ENCODE results near the gene GSTM1. TPM values are rescaled to one million over a fixed set of nuclear protein-coding genes. Genes with fewer than 3 reads are reported as not detected.

Gene GSTM1
- total RNA-seq, 1 donor from 2014 or later: 17.8 TPM

- DNase-seq (ENCODE audit: low spot score): peak; percentile 64
- TF ChIP-seq, protein P1, sequence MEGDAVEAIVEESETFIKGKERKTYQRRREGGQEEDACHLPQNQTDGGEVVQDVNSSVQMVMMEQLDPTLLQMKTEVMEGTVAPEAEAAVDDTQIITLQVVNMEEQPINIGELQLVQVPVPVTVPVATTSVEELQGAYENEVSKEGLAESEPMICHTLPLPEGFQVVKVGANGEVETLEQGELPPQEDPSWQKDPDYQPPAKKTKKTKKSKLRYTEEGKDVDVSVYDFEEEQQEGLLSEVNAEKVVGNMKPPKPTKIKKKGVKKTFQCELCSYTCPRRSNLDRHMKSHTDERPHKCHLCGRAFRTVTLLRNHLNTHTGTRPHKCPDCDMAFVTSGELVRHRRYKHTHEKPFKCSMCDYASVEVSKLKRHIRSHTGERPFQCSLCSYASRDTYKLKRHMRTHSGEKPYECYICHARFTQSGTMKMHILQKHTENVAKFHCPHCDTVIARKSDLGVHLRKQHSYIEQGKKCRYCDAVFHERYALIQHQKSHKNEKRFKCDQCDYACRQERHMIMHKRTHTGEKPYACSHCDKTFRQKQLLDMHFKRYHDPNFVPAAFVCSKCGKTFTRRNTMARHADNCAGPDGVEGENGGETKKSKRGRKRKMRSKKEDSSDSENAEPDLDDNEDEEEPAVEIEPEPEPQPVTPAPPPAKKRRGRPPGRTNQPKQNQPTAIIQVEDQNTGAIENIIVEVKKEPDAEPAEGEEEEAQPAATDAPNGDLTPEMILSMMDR (IDR thresholded peaks at IDR 0.05): no peak
- H3K4me1 Mint-ChIP-seq (ENCODE audit: low read depth): peaks cover 39% of the 10 kb centered on the region
- no peaks in the 10 kb centered on the region for H3K9me3 Mint-ChIP-seq (ENCODE audit: low read depth)
- H3K27me3 Mint-ChIP-seq (ENCODE audit: low read depth): no peaks in the 10 kb centered on the region
- H3K27ac Mint-ChIP-seq (ENCODE audit: unreplicated experiment): no peak overlapping the region
- no peak overlapping the region for H3K4me3 Mint-ChIP-seq (ENCODE audit: unreplicated experiment)
- no peaks in the 10 kb centered on the region for H3K36me3 Mint-ChIP-seq (ENCODE audit: low read depth)
Observed at GRCh38 chr1:109654519-109654918, 33.1 kb upstream of the GSTM1 start.

GRCh38 chr1:109655615-109656519, 31.8 kb upstream of the GSTM1 start, which contains the start of gene GSTM4:
GSTM4 (plus strand) TSS chr1:109656099; CDS start chr1:109656390, 291 bp downstream.
- Mint-ChIP-seq H3K4me3 (ENCODE audit: unreplicated experiment) (peak within 1 kb of the TSS; percentile 85), H3K36me3 (ENCODE audit: low read depth) (peaks cover 1% of the 10 kb centered on the region), H3K4me1 (ENCODE audit: low read depth) (peaks cover 28% of the 10 kb centered on the region), H3K9me3 (ENCODE audit: low read depth) (no peaks in the 10 kb centered on the region), H3K27me3 (ENCODE audit: low read depth) (no peaks in the 10 kb centered on the region), H3K27ac (ENCODE audit: unreplicated experiment) (peak within 1 kb of the TSS; percentile 93)
- DNase-seq (ENCODE audit: low spot score): peak; percentile 93
- TF ChIP-seq, protein P1 (IDR thresholded peaks at IDR 0.05): no peak

GRCh38 chr1:109657395-109657794, 30.2 kb upstream of the GSTM1 start:
- Mint-ChIP-seq H3K27ac (ENCODE audit: unreplicated experiment) (no peak overlapping the region), H3K4me1 (ENCODE audit: low read depth) (peaks cover 23% of the 10 kb centered on the region), H3K36me3 (ENCODE audit: low read depth) (peaks cover 1% of the 10 kb centered on the region), H3K9me3 (ENCODE audit: low read depth) (no peaks in the 10 kb centered on the region), H3K27me3 (ENCODE audit: low read depth) (no peaks in the 10 kb centered on the region), H3K4me3 (ENCODE audit: unreplicated experiment) (no peak overlapping the region)
- TF ChIP-seq, protein P1 (IDR thresholded peaks at IDR 0.05): no peak
- peak; percentile 53 for DNase-seq (ENCODE audit: low spot score)

DNA sequence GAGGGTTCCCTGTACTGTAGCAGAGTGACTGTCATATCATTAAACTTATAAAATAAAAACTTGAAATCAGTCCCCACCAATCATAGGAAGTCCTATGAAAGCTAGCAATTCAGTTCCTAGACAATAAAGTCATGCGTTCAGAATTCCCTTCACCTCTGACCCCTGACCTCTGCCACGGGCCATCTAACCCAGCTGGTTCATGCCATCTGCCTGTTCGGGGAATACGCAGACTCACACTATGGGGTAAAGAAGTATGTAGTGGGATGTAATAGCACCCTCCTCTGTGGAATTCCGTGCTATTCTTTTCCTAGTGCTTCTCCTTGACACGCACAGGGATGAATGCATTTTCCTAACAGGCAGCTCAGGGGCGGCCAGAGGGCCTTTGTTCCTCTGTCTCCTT, 29.6 kb upstream of the GSTM1 start:
- H3K27me3 Mint-ChIP-seq (ENCODE audit: low read depth): no peaks in the 10 kb centered on the region

DNA sequence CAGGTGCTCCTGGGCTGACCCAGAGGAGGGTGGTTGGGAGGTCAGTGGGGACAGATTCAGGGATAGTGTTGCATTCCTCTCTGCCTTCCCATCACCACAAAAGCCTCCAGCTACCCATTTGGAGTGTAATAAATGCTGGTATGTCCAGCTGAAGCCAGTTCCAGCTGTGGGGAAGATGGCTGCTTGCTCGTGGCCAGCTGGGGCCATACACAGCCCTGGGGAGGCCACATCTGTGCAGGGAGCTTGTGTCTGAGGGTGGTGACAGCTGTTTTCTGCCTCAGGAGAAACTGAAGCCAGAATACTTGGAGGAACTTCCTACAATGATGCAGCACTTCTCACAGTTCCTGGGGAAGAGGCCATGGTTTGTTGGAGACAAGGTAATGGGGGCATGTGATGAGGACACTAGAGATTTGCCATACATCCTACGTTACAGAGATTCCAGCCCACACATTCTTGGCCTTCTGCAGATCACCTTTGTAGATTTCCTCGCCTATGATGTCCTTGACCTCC, 29.0 kb upstream of the GSTM1 start:
- no peak overlapping the region for H3K4me3 Mint-ChIP-seq (ENCODE audit: unreplicated experiment)
- no peak overlapping the region for H3K27ac Mint-ChIP-seq (ENCODE audit: unreplicated experiment)
- no peaks in the 10 kb centered on the region for H3K27me3 Mint-ChIP-seq (ENCODE audit: low read depth)
- H3K9me3 Mint-ChIP-seq (ENCODE audit: low read depth): no peaks in the 10 kb centered on the region
- peaks cover 24% of the 10 kb centered on the region for H3K4me1 Mint-ChIP-seq (ENCODE audit: low read depth)
- peaks cover 1% of the 10 kb centered on the region for H3K36me3 Mint-ChIP-seq (ENCODE audit: low read depth)
- DNase-seq (ENCODE audit: low spot score): peak; percentile 29
- TF ChIP-seq, protein P1 (IDR thresholded peaks at IDR 0.05): no peak

More for the DNA sequence above, 29.6 kb upstream of the GSTM1 start:
- DNase-seq (ENCODE audit: low spot score): peak; percentile 20
- Mint-ChIP-seq H3K9me3 (ENCODE audit: low read depth) (no peaks in the 10 kb centered on the region), H3K4me1 (ENCODE audit: low read depth) (peaks cover 23% of the 10 kb centered on the region), H3K4me3 (ENCODE audit: unreplicated experiment) (no peak overlapping the region), H3K27ac (ENCODE audit: unreplicated experiment) (no peak overlapping the region), H3K36me3 (ENCODE audit: low read depth) (peaks cover 1% of the 10 kb centered on the region)
- TF ChIP-seq, protein P1 (IDR thresholded peaks at IDR 0.05): no peak
